Tibial nerve (tissue), 4 donors: ENCODE data around the gene SLC44A3. TPM values are rescaled to one million over a fixed set of nuclear protein-coding genes. Genes with fewer than 3 reads are reported as not detected.

Source experiments
- DNase-seq, 2 donors: peaks; one replicate each; pipeline ENCODE4 v3.0.0-alpha.2; 2019; ENCODE audit warnings: low spot score in 2 of 2
- H3K27ac ChIP-seq, 4 donors: fragments of 200-600 bp; sonication (generic) in 3 of 4; one replicate each; pipeline ENCODE4 v1.5.1; 2017 to 2019; ENCODE audit warnings: mild to moderate bottlenecking in 1 of 4
- H3K27me3 ChIP-seq, 2 donors: fragments of 200-600 bp; sonication (generic) in 1 of 2; one replicate each; pipeline versions ENCODE4 v1.5.1 to v1.6.0; 2017 to 2019
- H3K36me3 ChIP-seq, 3 donors: fragments of 200-600 bp; sonication (generic); one replicate each; pipeline ENCODE4 v1.5.1; 2018 to 2019
- H3K4me1 ChIP-seq, 4 donors: fragments of 200-600 bp; sonication (generic) in 3 of 4; one replicate each; pipeline ENCODE4 v1.5.1; 2017 to 2019
- H3K4me3 ChIP-seq, 4 donors: fragments of 200-600 bp; sonication (generic) in 3 of 4; one replicate each; pipeline ENCODE4 v1.5.1; 2017 to 2019; ENCODE audit warnings: mild to moderate bottlenecking in 1 of 4, moderate library complexity in 1 of 4
- H3K9me3 ChIP-seq, 4 donors: fragments of 200-600 bp; sonication (generic) in 3 of 4; one replicate each; pipeline ENCODE4 v1.5.1; 2017 to 2019
- CTCF ChIP-seq, 5 experiments: fragments of 200-600 bp in 3 of 5; fragments of 450-650 bp in 2 of 5; sonication (generic) in 3 of 5; IDR thresholded peaks; one replicate each; pipeline ENCODE4 v1.5.1; 2016 to 2019; ENCODE audit warnings: antibody characterized with exemption in 5 of 5, mild to moderate bottlenecking in 3 of 5, moderate library complexity in 2 of 5
- EP300 ChIP-seq, 2 donors: sonication (generic); formaldehyde crosslinking; IDR thresholded peaks; one replicate each; pipeline ENCODE4 v1.6.1; 2017; ENCODE audit warnings: antibody characterized with exemption in 2 of 2, mild to moderate bottlenecking in 1 of 2
- POLR2A ChIP-seq, 2 donors: fragments of 450-650 bp; IDR thresholded peaks; one replicate each; pipeline ENCODE4 v1.6.1; 2017; ENCODE audit warnings: antibody characterized with exemption in 2 of 2, mild to moderate bottlenecking in 2 of 2, moderate library complexity in 2 of 2
- WGBS, 2 donors: methylation state at CpG; one replicate each; pipeline ENCODE4 v1.1.5; 2018; 5-methylcytosine and 5-hydroxymethylcytosine counted together
- total RNA-seq, 4 donors: library from RNA; depleted of rRNA; stranded (reverse); fragments of >200 nt; gene quantifications; one replicate each; pipeline ENCODE4 v1.1.0, GENCODE V29; 2016

The SLC44A3 gene
- total RNA-seq, 4 donors from 2014 or later: 1.6 to 8.1 (median 5.3) TPM

- no peak overlapping the region for H3K4me3 ChIP-seq
- no peaks in the 10 kb centered on the region for H3K36me3 ChIP-seq
- TF ChIP-seq EP300 (IDR thresholded peaks at IDR 0.05): no peak
- TF ChIP-seq CTCF (IDR thresholded peaks at IDR 0.05): no peak
- no peak for TF ChIP-seq POLR2A (IDR thresholded peaks at IDR 0.05)
- DNase-seq: no peak
- no peaks in the 10 kb centered on the region for H3K9me3 ChIP-seq
- H3K27ac ChIP-seq: peak overlapping the region in 2 of 4 donors; percentile 8 to 45
- peaks cover 0 to 34% (median 3%) of the 10 kb centered on the region in 4 donors for H3K4me1 ChIP-seq
- H3K27me3 ChIP-seq: no peaks in the 10 kb centered on the region
- 45 to 51% methylated on average over 7 of the region's 7 CpGs for WGBS, 2 donors
Measured at GRCh38 chr1:94873520-94874351, 53.6 kb downstream of the SLC44A3 start.

DNA sequence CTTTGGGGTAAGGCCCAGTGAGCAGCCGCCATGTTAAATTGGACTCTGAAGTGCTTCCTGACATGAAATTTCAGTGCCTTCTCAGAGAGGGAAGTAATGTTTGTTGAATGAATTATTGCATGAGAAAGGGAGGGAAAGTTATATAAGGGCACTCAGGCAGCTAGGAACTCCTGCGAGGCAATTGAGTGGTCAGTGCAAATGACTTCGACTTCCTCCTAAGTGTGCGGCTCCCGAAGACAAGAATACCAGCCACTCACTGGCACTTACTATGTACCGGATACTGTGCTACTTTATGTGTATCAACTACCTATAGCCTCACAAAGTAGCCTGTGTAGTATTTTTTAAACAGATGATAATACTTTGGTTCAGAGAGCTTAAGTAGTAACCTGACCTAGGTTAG is 54.3 kb downstream of the SLC44A3 start:
- peak overlapping the region in 1 of 4 donors; percentile 45 for H3K27ac ChIP-seq
- peaks cover 0 to 34% (median 3%) of the 10 kb centered on the region in 4 donors for H3K4me1 ChIP-seq
- H3K27me3 ChIP-seq: no peaks in the 10 kb centered on the region
- TF ChIP-seq POLR2A (IDR thresholded peaks at IDR 0.05) (no peak), EP300 (IDR thresholded peaks at IDR 0.05) (no peak), CTCF (IDR thresholded peaks at IDR 0.05) (no peak)
- DNase-seq: no peak
- 96 to 98% methylated on average over 6 of the region's 6 CpGs for WGBS, 2 donors
- H3K4me3 ChIP-seq: no peak overlapping the region
- no peaks in the 10 kb centered on the region for H3K36me3 ChIP-seq
- no peaks in the 10 kb centered on the region for H3K9me3 ChIP-seq

DNA sequence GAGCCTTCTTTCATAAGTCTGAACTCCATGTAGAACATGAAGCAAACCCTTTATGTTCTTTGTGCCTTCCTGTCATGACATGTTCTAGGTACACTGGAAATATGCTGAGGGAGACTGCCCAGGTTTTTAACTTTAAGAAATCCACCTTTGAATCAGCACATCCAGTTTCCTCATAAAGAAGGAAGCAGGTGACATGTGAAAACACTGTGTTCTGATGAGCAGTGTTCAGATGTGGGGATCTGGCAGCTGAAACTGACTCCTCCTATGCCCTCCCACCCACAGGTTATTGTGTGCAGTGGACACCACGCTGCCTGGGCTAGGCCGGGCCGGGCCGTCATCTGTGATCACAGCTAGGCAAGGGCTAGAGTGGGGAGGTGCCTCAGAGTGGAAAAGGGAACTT is 55.6 kb downstream of the SLC44A3 start:
- H3K27ac ChIP-seq: no peak overlapping the region
- 51 to 69% methylated on average over 4 of the region's 4 CpGs for WGBS, 2 donors

DNA sequence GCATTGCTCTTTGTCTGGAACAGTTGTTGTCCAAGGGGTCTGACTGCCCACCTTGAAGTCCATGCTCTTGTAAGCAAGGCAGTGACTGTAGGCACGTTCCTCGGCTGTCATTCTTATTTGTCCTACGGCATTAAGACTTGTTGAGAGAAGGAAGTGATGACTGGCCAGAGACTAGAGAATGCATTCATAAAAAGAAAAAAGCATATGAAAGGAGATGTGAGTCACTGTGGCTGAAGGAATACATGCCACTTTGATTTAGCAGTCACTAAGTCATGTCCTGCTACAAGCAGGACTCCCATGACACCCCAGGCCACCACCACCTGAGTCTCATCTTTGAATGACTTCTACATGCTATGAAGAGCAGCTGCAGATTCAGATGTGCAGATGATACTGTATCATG is 56.2 kb downstream of the SLC44A3 start:
- H3K27ac ChIP-seq: no peak overlapping the region

More for the DNA sequence above, 55.6 kb downstream of the SLC44A3 start:
- no peak overlapping the region for H3K4me3 ChIP-seq
- no peak for DNase-seq
- H3K4me1 ChIP-seq: peaks cover 0 to 34% (median 3%) of the 10 kb centered on the region in 4 donors
- no peaks in the 10 kb centered on the region for H3K27me3 ChIP-seq
- H3K9me3 ChIP-seq: no peaks in the 10 kb centered on the region
- no peaks in the 10 kb centered on the region for H3K36me3 ChIP-seq
- TF ChIP-seq POLR2A (IDR thresholded peaks at IDR 0.05): no peak

GRCh38 chr1:94878329-94878728 is 58.2 kb downstream of the SLC44A3 start:
- Histone ChIP-seq H3K27ac (no peak overlapping the region), H3K9me3 (no peaks in the 10 kb centered on the region), H3K4me3 (no peak overlapping the region), H3K4me1 (peaks cover 0 to 28% (median 3%) of the 10 kb centered on the region in 4 donors), H3K36me3 (no peaks in the 10 kb centered on the region), H3K27me3 (no peaks in the 10 kb centered on the region)
- no peak for DNase-seq
- 87 to 89% methylated on average over 5 of the region's 5 CpGs for WGBS, 2 donors
- no peak for TF ChIP-seq CTCF (IDR thresholded peaks at IDR 0.05)
- TF ChIP-seq POLR2A (IDR thresholded peaks at IDR 0.05): no peak
- TF ChIP-seq EP300 (IDR thresholded peaks at IDR 0.05): no peak

More for the DNA sequence above, 56.2 kb downstream of the SLC44A3 start:
- Histone ChIP-seq H3K27me3 (no peaks in the 10 kb centered on the region), H3K4me1 (peaks cover 0 to 34% (median 3%) of the 10 kb centered on the region in 4 donors), H3K9me3 (no peaks in the 10 kb centered on the region), H3K4me3 (no peak overlapping the region), H3K36me3 (no peaks in the 10 kb centered on the region)
- DNase-seq: no peak
- 49 to 55% methylated on average over 3 of the region's 3 CpGs for WGBS, 2 donors
- TF ChIP-seq EP300 (IDR thresholded peaks at IDR 0.05) (no peak), CTCF (IDR thresholded peaks at IDR 0.05) (no peak), POLR2A (IDR thresholded peaks at IDR 0.05) (no peak)
